ENCODE results near the gene SLC25A26. TPM values are rescaled to one million over a fixed set of nuclear protein-coding genes. Genes with fewer than 3 reads are reported as not detected.
A peak's percentile ranks its signal among the peaks of the same experiment; 100 is the strongest.

The SLC25A26 gene
- total RNA-seq, 1 donor from 2014 or later: 18.0 TPM

DNA sequence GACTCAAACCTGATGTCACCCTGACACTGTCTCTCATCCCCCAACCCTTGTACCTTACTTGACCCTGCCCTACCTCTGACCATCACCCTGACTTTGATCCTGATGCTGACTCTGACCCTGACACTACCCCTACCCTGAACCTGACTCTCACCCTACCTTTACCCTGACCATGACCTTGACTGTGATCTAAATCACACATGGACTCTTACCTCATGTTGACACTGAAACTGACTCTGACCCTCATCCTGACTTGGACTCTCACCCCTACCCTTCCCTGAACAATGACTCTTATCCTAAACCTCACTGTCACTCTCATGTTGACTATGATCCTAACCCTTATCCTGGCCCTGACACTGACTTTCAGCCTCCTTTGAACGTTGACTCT is 21.7 kb upstream of the SLC25A26 start:
- Histone ChIP-seq H3K27ac (no peak overlapping the region), H3K27me3 (peaks cover 14% of the 10 kb centered on the region), H3K4me3 (no peak overlapping the region), H3K36me3 (no peaks in the 10 kb centered on the region), H3K4me1 (no peaks in the 10 kb centered on the region), H3K9me3 (no peaks in the 10 kb centered on the region)
- ATAC-seq (peak; percentile 21), DNase-seq (no peak)
- intact Hi-C loops (cut with DNase I): no loop called here
- TF ChIP-seq, protein P1, sequence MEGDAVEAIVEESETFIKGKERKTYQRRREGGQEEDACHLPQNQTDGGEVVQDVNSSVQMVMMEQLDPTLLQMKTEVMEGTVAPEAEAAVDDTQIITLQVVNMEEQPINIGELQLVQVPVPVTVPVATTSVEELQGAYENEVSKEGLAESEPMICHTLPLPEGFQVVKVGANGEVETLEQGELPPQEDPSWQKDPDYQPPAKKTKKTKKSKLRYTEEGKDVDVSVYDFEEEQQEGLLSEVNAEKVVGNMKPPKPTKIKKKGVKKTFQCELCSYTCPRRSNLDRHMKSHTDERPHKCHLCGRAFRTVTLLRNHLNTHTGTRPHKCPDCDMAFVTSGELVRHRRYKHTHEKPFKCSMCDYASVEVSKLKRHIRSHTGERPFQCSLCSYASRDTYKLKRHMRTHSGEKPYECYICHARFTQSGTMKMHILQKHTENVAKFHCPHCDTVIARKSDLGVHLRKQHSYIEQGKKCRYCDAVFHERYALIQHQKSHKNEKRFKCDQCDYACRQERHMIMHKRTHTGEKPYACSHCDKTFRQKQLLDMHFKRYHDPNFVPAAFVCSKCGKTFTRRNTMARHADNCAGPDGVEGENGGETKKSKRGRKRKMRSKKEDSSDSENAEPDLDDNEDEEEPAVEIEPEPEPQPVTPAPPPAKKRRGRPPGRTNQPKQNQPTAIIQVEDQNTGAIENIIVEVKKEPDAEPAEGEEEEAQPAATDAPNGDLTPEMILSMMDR (IDR thresholded peaks at IDR 0.05): no peak

DNA sequence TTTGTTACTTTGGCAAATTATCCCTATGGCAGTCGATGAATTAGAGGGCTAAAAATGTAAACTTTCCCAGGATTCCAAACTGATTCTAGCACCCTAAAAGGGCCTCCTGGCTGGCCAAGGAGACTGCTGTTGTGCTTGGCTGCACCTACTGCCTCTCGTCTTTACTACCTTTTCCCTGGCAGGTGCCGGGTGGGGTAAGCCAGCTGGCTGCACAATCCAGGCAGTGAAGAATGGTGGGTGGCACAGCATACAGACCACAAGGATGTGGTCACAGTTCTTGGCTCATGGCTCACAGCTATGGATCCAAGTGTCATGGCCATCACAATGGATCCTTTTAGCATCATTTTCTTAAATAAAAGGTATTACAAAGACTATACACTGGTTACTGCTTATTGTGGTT is 20.7 kb upstream of the SLC25A26 start:
- no peak for ATAC-seq
- Histone ChIP-seq H3K36me3 (no peaks in the 10 kb centered on the region), H3K27ac (no peak overlapping the region), H3K4me1 (no peaks in the 10 kb centered on the region), H3K27me3 (peaks cover 11% of the 10 kb centered on the region), H3K4me3 (no peak overlapping the region), H3K9me3 (no peaks in the 10 kb centered on the region)
- intact Hi-C loops (cut with DNase I): no loop called here
- DNase-seq: no peak
- TF ChIP-seq, protein P1 (IDR thresholded peaks at IDR 0.05): no peak

DNA sequence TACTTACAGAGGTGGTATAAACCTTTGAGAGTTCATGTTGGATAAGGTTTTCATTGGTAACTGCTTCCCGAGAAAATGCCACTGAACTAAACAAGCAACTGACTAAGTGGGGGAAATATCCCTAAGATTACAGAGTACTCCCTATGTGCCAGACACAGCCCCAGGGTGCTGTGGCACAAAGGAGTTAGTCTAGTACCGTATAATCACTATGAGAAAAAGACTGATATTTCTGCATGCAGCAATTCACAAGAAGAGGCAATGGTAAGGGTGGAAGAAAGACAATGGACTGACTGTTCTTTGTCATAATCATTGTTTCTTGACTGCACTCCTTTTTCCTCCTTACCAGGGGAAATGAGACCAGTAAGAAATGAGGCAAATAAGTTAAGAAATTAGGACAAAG is 20.0 kb upstream of the SLC25A26 start:
- H3K4me1 ChIP-seq: no peaks in the 10 kb centered on the region
- intact Hi-C loops (cut with DNase I): no loop called here
- DNase-seq: no peak
- H3K9me3 ChIP-seq: no peaks in the 10 kb centered on the region
- H3K36me3 ChIP-seq: no peaks in the 10 kb centered on the region
- no peak for ATAC-seq
- H3K27ac ChIP-seq: no peak overlapping the region
- peaks cover 8% of the 10 kb centered on the region for H3K27me3 ChIP-seq
- no peak overlapping the region for H3K4me3 ChIP-seq
- TF ChIP-seq, protein P1 (IDR thresholded peaks at IDR 0.05): no peak

DNA sequence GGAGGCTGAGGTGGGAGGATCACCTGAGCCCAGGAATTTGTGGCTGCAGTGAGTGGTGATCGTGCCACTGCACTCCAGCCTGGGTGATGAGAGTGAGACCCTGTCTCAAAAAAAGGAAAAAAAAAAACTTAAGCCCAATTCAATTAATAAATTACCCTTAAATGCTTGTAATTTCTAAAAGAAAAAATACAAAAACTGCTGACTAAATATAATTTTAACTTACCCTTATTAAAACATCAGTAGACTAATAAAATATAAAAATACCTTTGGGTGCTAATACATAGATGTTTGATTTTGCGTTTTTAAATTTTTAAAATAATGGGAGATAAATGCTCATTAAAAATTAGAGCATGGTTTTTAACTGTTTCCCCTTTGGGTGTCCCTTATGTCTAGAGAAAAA is 17.5 kb upstream of the SLC25A26 start:
- H3K9me3 ChIP-seq: no peaks in the 10 kb centered on the region
- H3K27me3 ChIP-seq: no peaks in the 10 kb centered on the region
- intact Hi-C loops (cut with DNase I): no loop called here
- DNase-seq: no peak
- H3K4me3 ChIP-seq: no peak overlapping the region
- H3K4me1 ChIP-seq: no peaks in the 10 kb centered on the region
- TF ChIP-seq, protein P1 (IDR thresholded peaks at IDR 0.05): no peak
- no peak overlapping the region for H3K27ac ChIP-seq
- no peak for ATAC-seq
- no peaks in the 10 kb centered on the region for H3K36me3 ChIP-seq

DNA sequence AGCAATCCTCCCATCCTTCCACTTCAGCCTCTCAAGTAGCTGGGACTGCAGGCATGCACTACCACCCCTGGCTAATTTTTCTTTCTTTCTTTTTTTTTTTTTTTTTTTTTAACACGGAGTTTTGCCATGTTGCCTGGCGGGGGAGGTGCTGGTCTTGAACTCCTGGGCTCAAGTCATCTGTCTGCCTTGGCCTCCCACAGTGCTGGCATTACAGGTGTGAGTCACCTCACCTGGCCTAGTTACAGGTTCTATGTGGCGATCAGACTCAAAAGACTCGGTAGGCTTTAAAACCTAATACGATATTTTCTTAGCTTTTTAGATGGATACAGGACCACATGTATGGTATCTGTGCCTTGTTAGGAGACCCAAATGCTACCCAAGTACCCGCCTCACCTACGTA is 14.0 kb upstream of the SLC25A26 start:
- Histone ChIP-seq H3K36me3 (no peaks in the 10 kb centered on the region), H3K4me1 (no peaks in the 10 kb centered on the region), H3K27ac (no peak overlapping the region), H3K27me3 (no peaks in the 10 kb centered on the region), H3K9me3 (no peaks in the 10 kb centered on the region), H3K4me3 (no peak overlapping the region)
- no peak for DNase-seq
- ATAC-seq: no peak
- TF ChIP-seq, protein P1 (IDR thresholded peaks at IDR 0.05): no peak
- intact Hi-C loops (cut with DNase I): no loop called here

DNA sequence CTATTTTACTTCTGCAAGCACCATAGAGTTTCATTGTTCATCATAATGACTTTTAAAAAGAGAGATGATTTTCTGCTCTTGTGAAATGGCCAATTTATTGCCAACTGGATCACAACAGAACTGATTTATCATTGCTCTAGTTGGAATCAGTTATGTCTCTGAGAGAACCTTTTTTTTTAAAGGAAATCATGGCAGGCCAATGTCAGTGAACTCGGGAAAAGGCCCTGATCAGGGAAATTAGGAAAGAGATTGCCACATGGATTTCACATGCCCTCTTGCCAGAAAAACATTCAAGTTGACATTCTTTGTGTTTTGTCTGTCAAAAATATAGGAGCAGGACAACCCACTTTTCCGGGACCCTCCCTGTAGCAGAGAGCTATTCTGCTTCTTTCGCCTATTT is 12.6 kb upstream of the SLC25A26 start:
- H3K4me3 ChIP-seq: no peak overlapping the region
- H3K9me3 ChIP-seq: no peaks in the 10 kb centered on the region
- H3K27me3 ChIP-seq: no peaks in the 10 kb centered on the region
- no peaks in the 10 kb centered on the region for H3K36me3 ChIP-seq
- intact Hi-C loops (cut with DNase I): no loop called here
- TF ChIP-seq, protein P1 (IDR thresholded peaks at IDR 0.05): no peak
- DNase-seq (no peak), ATAC-seq (no peak)
- no peak overlapping the region for H3K27ac ChIP-seq
- H3K4me1 ChIP-seq: no peaks in the 10 kb centered on the region
